Fibroblast of peridontal ligament (primary cell): Measurements from ENCODE around the gene NTSR1.

Experiments used
- DNase-seq: peaks from one replicate; pipeline ENCODE4 v3.0.0-alpha.2; 2010; ENCODE audit errors: extremely low read depth

Gene NTSR1

DNA sequence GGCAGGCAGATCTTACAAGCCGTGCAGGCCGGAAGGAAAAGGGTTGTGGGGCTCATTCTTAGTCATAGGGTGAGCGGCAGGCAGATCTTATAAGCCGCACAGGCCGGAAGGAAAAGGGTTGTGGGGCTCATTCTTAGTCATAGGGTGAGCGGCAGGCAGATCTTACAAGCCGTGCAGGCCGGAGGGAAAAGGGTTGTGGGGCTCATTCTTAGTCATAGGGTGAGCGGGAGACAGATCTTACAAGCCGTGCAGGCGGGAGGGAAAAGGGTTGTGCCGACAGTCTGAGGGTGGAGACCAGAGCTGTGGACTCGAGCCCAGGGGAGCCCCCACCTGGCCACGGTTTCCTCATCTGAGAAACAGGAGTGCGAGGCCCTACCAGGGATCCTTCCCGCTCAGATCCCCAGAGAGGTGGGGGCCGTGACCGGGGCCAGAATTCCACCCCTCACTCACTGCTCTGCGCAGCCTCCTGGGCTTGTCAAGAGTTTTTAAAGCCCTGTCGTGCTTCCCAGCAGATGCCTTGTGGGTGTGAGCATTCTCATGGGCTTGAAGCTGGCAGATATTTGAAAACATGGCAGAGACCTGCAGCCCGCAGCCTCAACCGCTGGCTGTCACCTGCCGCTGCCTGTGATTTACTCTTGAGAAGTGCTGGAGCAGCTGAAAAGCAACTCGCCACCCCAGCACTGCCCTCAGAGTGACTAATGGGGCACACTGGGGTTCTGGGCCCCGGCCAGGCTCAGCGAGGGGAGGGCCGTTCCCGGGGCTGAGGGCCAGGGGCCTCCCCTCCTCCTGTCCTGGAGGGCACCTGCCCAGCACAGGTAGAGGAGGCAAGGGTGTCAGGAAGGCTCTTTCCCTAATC, 31.9 kb downstream of the NTSR1 start:
- peak; percentile 75 for DNase-seq

DNA sequence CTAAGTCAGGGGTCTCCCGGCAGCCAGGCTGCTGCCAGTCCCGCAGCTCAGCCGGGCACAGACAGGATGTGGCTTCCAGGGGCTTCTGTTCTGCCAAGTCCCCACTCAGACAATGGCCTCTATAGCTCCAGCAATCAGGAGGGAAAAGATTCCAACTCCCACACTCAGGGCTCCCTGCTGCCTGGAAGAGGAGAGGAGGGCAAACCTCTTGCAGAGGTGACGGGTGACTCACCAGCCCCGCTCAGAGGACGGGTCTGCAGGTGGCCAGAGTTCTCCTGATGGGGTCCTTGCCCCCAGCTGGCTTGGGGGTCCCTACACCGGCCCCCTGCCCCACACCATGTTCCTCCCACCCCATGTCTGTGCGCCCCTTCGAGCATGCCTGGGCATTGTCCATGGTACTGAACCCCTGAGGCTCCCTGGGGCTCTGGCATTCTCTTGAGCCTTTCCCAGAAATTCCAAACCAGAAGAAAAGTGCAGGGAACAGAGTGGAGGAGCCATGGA, 32.6 kb downstream of the NTSR1 start:
- DNase-seq: peak; percentile 10

DNA sequence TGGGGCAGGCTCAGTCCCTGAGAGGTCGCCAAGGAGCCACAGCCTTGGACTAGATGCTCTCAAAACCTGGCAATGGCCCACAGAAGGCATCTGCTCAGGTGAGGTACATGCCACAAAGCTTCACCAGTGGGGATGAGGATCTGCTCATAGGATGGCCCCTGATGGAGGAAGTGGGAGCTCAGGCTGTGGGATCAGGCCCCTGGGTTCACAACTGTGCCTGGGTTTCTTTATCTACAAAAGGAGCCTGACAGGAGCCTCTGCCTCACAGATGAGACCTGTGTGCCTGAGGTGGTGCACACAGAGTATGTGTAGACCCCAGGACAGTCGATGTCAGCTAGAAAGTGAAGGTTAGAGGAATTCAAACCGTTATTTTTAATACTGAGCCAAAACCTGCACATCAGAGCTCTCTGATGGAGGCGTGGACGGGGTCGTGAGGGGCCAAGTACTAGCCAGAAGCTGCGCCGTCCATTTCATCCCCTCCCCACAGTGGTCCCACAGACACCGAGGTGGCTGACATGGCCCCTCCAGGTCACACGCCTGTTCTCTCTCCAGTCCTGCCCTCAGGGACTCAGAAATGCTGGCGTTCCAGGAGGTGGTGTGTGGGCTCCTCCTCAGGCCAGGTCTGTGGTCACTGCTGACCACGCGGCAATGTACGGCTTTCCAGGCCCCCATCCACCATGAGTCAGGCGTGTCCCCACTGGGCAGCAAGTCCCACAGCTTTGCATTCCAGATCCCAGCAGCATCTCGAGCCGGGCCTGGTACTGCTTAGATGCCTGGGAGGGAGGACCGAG, 33.3 kb downstream of the NTSR1 start:
- no peak for DNase-seq

GRCh38 chr20:62742550-62742949, 33.9 kb downstream of the NTSR1 start:
- DNase-seq: no peak

GRCh38 chr20:62742979-62743776, 34.5 kb downstream of the NTSR1 start:
- no peak for DNase-seq

- no peak for DNase-seq
Measured at GRCh38 chr20:62743777-62744317, 35.2 kb downstream of the NTSR1 start.

GRCh38 chr20:62744741-62745191, 36.1 kb downstream of the NTSR1 start:
- no peak for DNase-seq

DNA sequence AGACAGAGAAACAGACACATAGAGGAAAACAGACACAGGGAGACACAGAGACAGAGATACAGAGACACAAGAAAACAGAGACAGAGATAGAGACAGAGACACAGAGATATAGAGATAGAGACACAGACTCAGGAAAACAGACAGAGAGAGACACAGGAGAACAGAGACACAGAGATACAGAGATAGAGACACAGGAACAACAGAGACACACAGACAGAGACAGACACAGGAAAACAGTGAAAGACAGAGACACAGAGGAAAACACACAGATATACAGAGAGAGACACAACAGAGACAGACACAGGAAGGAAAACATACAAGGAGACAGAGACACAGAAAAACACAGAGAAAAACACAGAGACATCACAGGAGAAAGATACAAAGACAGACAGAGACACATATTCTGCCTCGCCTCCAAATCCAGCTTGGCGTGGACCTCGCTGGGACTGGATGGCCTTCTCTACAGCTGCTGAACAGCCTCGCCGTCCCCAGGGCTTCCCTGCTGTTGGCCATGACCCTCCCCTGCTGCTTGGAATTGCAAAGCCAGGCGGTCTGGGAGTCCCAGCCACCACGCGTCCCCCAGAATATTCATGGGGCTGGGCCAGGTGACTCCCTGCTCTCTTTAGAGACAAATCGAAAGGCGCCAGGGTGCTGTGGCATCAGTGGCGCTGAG, 36.8 kb downstream of the NTSR1 start:
- no peak for DNase-seq

DNA sequence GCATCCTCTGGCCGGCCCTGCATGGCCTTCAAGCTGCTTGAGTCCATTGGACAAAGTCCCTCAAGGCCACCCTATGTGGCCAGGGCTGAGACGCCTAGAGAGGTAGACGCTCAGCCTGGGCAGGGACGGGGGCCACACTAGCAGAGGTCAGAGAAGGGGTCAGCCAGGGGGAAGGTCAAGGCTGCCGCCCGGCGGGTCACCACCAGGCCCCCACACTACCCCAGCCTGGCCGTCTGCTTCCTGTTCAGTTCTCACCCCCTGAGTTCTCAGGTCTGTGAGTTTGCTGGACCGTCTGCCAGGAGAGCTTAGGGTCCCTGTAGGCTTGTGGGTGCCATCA, 37.3 kb downstream of the NTSR1 start:
- no peak for DNase-seq

DNA sequence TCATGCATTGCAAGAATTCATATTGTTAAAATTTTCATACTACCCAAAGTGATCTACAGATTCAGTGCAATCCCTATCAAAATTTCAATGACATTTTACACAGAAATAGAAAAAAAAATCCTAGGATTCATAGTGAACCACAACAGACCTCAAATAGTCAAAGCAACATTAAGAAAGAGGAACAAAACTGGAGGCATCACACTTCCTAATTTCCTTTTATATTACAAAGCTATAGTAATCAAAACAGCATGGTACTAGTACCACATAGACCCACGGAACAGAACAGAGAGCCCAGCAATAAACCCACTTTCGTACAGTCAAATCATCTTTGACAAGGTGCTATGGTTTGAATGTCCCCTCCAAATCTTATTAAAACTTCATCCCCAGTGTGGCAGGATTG, 39.7 kb downstream of the NTSR1 start:
- DNase-seq: no peak

DNA sequence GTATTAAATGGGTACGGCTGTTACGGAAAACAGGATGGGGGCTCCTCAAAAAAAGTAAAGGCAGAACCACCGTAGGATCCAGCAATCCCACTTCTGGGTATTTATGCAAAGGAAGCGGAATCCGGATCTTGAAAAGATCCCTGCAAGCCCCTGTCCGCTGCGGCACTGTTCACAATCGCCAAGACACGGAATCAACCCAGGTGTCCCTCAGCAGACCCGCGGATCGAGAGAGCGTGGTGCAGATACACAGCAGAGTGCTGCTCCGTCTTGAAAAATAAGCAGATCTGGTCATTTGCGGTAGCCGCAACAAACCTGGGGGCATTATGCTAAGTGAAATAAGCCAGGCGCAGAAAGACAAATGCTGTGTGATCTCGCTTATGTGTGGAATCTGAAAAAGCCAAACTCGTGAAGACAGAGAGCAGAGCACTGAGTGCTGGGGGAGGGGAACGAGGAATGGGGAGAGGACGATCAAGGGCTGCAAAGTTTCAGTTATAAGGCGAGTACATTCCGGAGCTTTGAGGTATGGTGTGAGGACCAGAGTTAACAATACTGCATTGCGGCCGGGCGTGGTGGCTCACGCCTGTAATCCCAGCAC, 41.3 kb downstream of the NTSR1 start:
- DNase-seq: no peak

DNA sequence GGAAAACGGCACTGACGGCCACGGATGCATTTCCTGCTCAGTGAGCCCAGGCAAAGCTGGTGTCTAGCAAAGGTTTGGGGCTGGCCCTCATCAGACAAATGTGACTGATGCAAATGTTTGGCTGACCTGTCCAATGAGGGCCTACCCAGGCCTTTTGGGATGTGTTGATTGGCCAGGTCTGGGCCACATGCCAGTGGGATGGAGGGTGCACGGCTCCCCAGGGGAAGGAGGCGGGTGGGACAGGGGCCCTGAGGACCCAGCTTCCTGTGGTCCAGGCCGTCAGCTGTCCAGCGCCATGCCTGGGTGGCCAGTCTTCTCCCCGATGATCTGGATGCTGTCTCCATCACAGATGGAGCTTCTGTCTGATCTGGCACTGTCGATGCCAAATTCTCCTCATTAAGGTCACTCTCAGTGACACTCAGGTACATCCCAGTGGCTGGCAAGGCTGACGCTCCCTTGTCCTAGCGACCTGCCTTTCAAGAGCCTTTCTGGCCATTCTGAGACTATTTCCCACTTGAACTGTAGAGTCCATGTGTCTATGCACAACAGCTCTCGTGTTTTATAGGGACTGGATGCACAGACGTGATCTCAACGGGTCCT, 43.0 kb downstream of the NTSR1 start:
- no peak for DNase-seq

GRCh38 chr20:62752181-62752670, 43.6 kb downstream of the NTSR1 start:
- DNase-seq: no peak

DNA sequence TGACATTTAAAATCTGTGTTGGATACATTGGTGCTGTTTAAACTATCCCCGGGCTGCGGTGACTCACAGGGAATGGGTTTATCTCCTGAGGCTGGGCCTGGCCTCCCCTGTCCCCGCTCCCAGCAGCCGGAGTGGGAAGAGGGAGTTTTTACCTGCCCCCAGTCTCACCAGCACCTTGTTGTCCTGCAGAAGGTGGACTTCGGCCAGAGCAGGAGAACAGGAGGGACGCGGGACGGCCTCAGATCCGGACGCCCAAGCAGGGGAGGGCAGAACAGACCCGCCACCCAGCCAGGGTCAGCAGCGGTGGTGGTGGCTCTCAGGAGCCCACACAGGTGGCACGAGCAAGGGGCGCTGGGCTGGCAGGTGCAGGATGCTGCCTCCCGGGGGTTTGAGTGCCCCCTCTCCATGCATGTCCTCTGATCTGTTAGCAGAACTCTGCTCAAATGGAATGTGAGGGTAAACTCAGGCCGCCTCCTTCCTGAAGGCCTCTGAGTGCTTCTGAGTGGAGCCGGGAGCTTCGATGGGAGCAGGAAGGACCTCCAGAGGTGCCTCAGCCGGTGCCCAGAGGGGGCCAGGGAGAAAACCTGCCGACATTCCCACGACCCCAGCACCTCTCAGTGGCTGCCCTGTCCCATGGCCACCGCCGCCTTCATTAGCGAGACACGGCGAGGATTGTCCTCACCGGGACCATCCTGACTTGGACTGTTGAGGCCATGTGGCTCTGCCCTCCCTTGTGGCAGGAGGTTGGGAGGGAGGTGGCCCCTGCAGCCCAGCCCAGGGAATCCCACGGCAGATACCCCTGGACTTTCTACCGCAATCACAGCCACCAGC, 44.2 kb downstream of the NTSR1 start:
- DNase-seq: peak; percentile 26

DNA sequence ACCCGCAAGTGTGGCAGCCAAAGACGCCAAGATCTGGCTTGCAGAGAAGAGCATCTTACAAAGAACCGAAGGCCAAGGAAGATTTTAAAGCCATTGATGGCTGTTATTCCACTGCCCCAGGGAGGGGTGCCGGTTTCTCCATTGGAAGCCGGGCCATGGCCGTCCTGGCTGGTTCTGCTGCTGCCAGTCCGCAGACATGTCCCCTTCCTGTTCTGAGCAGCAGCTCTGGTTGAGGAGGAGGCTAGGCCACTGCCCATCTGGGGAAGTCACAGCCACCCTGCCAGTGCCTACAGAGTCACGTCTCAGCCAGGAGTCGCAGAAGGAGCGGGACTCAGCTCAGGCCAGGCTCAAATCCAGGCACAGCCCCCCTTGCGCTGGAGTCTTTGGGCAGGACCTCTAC, 45.0 kb downstream of the NTSR1 start:
- no peak for DNase-seq

- no peak for DNase-seq
Measured at GRCh38 chr20:62754122-62754990, 45.7 kb downstream of the NTSR1 start.

- DNase-seq: no peak
Measured at GRCh38 chr20:62754991-62755356, 46.3 kb downstream of the NTSR1 start.
